Measurements from ENCODE around the gene HMSD.

DNA sequence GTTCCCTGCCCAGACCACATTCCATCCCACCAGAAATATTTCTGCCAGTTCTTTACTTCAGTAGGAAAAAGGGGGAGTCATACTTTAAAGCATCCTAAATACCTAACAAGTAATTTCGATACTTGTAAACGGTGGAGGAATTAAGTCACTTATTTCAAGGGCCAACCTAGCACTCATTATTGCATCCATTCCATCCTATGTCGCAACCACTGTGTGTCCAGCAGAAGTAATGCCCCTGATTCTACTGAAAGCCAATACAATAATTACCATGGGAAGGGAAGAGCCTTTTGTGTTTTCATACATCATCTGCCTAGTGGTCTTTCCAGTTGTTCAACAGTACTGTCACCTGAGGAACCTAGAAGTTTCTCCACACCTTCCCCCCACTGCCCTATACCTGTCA is 33.3 kb downstream of the HMSD start:
- TF ChIP-seq, protein P1, sequence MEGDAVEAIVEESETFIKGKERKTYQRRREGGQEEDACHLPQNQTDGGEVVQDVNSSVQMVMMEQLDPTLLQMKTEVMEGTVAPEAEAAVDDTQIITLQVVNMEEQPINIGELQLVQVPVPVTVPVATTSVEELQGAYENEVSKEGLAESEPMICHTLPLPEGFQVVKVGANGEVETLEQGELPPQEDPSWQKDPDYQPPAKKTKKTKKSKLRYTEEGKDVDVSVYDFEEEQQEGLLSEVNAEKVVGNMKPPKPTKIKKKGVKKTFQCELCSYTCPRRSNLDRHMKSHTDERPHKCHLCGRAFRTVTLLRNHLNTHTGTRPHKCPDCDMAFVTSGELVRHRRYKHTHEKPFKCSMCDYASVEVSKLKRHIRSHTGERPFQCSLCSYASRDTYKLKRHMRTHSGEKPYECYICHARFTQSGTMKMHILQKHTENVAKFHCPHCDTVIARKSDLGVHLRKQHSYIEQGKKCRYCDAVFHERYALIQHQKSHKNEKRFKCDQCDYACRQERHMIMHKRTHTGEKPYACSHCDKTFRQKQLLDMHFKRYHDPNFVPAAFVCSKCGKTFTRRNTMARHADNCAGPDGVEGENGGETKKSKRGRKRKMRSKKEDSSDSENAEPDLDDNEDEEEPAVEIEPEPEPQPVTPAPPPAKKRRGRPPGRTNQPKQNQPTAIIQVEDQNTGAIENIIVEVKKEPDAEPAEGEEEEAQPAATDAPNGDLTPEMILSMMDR (IDR thresholded peaks at IDR 0.05; ENCODE audit: poor library complexity): no peak
- TF ChIP-seq EZH2phosphoT487 (IDR thresholded peaks at IDR 0.05; ENCODE audit: low read depth, severe bottlenecking, unreplicated experiment) (no peak), EZH2 (IDR thresholded peaks at IDR 0.05; ENCODE audit: borderline replicate concordance) (no peak)

Data from hepatocyte (in vitro differentiated cells).